ENCODE measurements around the gene HOPX.

DNA sequence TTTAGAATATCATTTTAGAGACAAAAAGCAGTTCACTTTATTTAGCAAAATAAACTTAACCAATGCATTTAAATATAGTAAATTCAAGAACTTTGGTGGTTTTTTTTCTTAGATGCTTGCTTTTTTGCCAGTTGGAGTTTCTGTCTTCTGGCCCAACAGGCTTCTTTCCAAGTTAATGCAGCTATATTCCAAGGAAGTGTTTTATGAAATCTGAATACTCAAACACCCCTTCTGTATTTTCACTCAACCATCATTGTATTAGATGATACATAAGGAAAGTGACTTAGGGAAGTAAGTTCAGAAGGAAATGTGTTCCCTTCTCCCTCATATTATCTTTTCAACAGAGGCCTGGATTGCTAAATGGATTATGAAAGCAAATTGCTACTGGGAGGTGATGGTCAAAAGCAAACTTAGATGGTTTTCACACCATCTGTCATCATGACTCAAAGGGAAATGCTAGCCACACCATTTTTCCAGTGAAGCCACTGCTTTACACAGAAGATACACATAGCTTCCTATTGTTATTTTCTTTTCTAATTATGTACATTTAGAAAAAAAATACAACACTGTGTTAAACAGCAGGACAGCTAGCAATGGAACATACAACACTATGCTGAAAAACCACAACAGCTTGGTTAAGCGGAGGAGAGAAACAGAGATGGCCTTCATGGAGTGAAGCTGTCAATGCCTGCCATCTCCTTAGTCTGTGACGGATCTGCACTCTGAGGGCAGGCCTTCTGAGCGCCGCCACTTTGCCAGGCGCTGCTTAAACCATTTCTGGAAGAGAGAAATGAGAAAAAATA, 32.9 kb downstream of the HOPX start:
- TF ChIP-seq POLR2A (IDR thresholded peaks at IDR 0.05) (no peak), EP300 (IDR thresholded peaks at IDR 0.05) (no peak)
- TF ChIP-seq, protein P1, sequence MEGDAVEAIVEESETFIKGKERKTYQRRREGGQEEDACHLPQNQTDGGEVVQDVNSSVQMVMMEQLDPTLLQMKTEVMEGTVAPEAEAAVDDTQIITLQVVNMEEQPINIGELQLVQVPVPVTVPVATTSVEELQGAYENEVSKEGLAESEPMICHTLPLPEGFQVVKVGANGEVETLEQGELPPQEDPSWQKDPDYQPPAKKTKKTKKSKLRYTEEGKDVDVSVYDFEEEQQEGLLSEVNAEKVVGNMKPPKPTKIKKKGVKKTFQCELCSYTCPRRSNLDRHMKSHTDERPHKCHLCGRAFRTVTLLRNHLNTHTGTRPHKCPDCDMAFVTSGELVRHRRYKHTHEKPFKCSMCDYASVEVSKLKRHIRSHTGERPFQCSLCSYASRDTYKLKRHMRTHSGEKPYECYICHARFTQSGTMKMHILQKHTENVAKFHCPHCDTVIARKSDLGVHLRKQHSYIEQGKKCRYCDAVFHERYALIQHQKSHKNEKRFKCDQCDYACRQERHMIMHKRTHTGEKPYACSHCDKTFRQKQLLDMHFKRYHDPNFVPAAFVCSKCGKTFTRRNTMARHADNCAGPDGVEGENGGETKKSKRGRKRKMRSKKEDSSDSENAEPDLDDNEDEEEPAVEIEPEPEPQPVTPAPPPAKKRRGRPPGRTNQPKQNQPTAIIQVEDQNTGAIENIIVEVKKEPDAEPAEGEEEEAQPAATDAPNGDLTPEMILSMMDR (IDR thresholded peaks at IDR 0.05) = no peak

Data from stomach (tissue), 4 donors.